ENCODE results near the gene MIXL1. TPM values are rescaled to one million over a fixed set of nuclear protein-coding genes. Genes with fewer than 3 reads are reported as not detected.
"Not testable (repeated sequence)": the region's sequence is repeated elsewhere in the genome, so short reads cannot be mapped to it uniquely, and the experiment has no call there.

The MIXL1 gene
- total RNA-seq, 1 experiment from 2014 or later, result not detected

DNA sequence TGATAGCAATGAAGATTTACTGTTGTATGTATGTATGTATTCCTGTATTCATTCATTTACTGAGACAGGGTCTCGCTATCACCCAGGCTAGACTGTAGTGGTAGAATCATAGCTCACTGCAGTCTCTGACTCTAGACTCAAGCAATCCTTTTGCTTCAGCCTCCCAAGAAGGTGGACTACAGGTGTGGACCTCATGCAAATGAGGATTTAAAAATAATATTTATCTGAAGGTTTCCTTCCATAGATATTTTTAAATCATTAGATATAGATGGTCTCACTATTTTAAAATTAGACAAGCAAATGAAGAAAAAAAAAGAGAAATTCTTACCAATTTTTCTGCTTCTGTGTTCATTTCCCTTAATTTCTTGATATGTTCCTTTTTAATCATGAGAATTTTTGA lies 27.0 kb downstream of the MIXL1 start:
- Histone ChIP-seq H3K27me3 (replicated peaks; ENCODE audit: control insufficient read depth, insufficient read depth, low read length) (no peaks in the 10 kb centered on the region), H3K4me1 (no peaks in the 10 kb centered on the region), H3K9me3 (no peaks in the 10 kb centered on the region), H3K4me3 (ENCODE audit: low read depth, low read length) (no peak overlapping the region), H3K36me3 (ENCODE audit: control insufficient read depth, insufficient read depth, low read length) (no peaks in the 10 kb centered on the region)
- POLR2A ChIA-PET, result no interaction called here
- BruUV-seq (replicated peaks), result no TSS peak
- Mint-ChIP-seq H3K27ac (ENCODE audit: unreplicated experiment) (no peak overlapping the region), H3K36me3 (ENCODE audit: insufficient read depth, unreplicated experiment) (peaks cover 23% of the 10 kb centered on the region), H3K9me3 (ENCODE audit: unreplicated experiment) (no peaks in the 10 kb centered on the region), H3K27me3 (ENCODE audit: insufficient read depth, unreplicated experiment) (no peaks in the 10 kb centered on the region), H3K4me3 (ENCODE audit: unreplicated experiment) (no peak overlapping the region), H3K4me1 (ENCODE audit: low read depth, unreplicated experiment) (no peaks in the 10 kb centered on the region)
- no peak for DNase-seq
- intact Hi-C loops (cut with micrococcal nuclease; ENCODE audit: unreplicated experiment), result no loop called here
- CTCF ChIA-PET, result no interaction called here
- TF ChIP-seq, protein P1, sequence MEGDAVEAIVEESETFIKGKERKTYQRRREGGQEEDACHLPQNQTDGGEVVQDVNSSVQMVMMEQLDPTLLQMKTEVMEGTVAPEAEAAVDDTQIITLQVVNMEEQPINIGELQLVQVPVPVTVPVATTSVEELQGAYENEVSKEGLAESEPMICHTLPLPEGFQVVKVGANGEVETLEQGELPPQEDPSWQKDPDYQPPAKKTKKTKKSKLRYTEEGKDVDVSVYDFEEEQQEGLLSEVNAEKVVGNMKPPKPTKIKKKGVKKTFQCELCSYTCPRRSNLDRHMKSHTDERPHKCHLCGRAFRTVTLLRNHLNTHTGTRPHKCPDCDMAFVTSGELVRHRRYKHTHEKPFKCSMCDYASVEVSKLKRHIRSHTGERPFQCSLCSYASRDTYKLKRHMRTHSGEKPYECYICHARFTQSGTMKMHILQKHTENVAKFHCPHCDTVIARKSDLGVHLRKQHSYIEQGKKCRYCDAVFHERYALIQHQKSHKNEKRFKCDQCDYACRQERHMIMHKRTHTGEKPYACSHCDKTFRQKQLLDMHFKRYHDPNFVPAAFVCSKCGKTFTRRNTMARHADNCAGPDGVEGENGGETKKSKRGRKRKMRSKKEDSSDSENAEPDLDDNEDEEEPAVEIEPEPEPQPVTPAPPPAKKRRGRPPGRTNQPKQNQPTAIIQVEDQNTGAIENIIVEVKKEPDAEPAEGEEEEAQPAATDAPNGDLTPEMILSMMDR (IDR thresholded peaks at IDR 0.05; ENCODE audit: insufficient read depth in 1 of 2, low read depth in 1 of 2, low read length in 1 of 2, severe bottlenecking in 1 of 2, unreplicated experiment in 1 of 2), result no peak

DNA sequence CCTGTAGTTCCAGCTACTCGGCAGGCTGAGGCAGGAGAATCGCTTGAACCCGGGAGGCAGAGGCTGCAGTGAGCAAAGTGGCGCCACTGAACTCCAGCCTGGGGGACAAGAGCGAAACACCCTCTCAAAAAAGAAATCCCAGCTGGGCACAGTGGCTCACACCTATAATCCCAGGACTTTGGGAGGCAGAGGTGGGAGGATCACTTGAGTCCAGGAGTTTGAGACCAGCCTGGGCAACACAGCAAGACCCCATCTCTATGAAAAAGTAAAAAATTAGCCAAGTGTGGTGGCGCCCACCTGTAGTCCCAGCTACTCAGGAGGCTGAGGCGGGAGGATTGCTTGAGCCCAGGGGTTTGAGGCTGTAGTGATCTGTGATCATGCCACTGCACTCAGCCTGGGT lies 29.4 kb downstream of the MIXL1 start:
- BruUV-seq (replicated peaks); H3K27me3 Mint-ChIP-seq (ENCODE audit: insufficient read depth, unreplicated experiment); H3K9me3 Mint-ChIP-seq (ENCODE audit: unreplicated experiment); intact Hi-C loops (cut with micrococcal nuclease; ENCODE audit: unreplicated experiment); H3K36me3 Mint-ChIP-seq (ENCODE audit: insufficient read depth, unreplicated experiment); H3K27me3 ChIP-seq (replicated peaks; ENCODE audit: control insufficient read depth, insufficient read depth, low read length); H3K4me1 Mint-ChIP-seq (ENCODE audit: low read depth, unreplicated experiment); DNase-seq; H3K9me3 ChIP-seq; H3K4me3 Mint-ChIP-seq (ENCODE audit: unreplicated experiment); H3K4me1 ChIP-seq; H3K4me3 ChIP-seq (ENCODE audit: low read depth, low read length); POLR2A ChIA-PET; H3K27ac Mint-ChIP-seq (ENCODE audit: unreplicated experiment); CTCF ChIA-PET; H3K36me3 ChIP-seq (ENCODE audit: control insufficient read depth, insufficient read depth, low read length): not testable (repeated sequence)

DNA sequence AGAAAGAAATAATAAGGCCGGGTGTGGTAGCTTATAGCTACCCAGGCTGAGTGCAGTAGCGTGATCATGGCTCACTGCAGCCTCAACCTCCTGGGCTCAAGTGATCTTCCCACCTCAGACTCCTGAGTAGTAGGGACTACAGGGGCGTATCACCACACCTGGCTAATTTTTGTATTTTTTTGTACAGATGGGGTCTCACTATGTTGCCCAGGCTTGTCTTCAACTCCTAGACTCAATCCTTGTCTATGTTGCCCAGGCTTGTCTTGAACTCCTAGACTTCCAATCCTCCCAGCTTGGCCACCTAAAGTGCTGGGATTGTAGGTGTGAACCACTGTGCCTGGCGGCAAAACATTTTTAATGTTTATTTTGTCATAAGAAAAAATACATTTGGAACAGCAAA lies 30.5 kb downstream of the MIXL1 start:
- no peaks in the 10 kb centered on the region for H3K27me3 ChIP-seq (replicated peaks; ENCODE audit: control insufficient read depth, insufficient read depth, low read length)
- CTCF ChIA-PET, result no interaction called here
- no peaks in the 10 kb centered on the region for H3K27me3 Mint-ChIP-seq (ENCODE audit: insufficient read depth, unreplicated experiment)
- H3K4me3 Mint-ChIP-seq (ENCODE audit: unreplicated experiment), result no peak overlapping the region
- no peak for DNase-seq
- no peaks in the 10 kb centered on the region for H3K36me3 ChIP-seq (ENCODE audit: control insufficient read depth, insufficient read depth, low read length)
- H3K36me3 Mint-ChIP-seq (ENCODE audit: insufficient read depth, unreplicated experiment), result peaks cover 7% of the 10 kb centered on the region
- no peaks in the 10 kb centered on the region for H3K4me1 ChIP-seq
- POLR2A ChIA-PET, result no interaction called here
- no peaks in the 10 kb centered on the region for H3K9me3 Mint-ChIP-seq (ENCODE audit: unreplicated experiment)
- intact Hi-C loops (cut with micrococcal nuclease; ENCODE audit: unreplicated experiment), result no loop called here
- no peaks in the 10 kb centered on the region for H3K4me1 Mint-ChIP-seq (ENCODE audit: low read depth, unreplicated experiment)
- H3K27ac Mint-ChIP-seq (ENCODE audit: unreplicated experiment), result no peak overlapping the region
- no TSS peak for BruUV-seq (replicated peaks)
- TF ChIP-seq, protein P1 (IDR thresholded peaks at IDR 0.05; ENCODE audit: insufficient read depth in 1 of 2, low read depth in 1 of 2, low read length in 1 of 2, severe bottlenecking in 1 of 2, unreplicated experiment in 1 of 2), result no peak
- H3K9me3 ChIP-seq, result no peaks in the 10 kb centered on the region
- no peak overlapping the region for H3K4me3 ChIP-seq (ENCODE audit: low read depth, low read length)

DNA sequence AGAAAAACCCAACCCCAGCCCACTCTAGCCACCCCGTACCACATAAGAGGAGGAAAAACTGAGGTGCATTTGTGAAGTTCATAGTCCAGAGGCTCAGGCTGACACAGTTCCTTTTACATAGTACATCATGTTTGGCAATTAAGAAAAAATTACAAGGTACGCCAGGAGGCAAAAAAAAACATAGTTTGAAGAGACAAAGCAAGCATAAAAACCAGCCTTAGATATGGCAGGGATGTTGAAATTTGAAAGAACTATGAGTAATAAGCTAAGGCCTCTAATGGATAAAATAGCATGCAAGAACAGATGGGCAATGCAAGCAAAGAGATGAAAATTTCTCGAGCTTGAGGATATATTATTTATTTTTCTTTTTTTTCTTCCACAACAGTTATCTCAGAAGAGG lies 31.9 kb downstream of the MIXL1 start:
- POLR2A ChIA-PET, result no interaction called here

More for the DNA sequence above, 31.9 kb downstream of the MIXL1 start:
- H3K9me3 Mint-ChIP-seq (ENCODE audit: unreplicated experiment), result no peaks in the 10 kb centered on the region
- TF ChIP-seq, protein P1 (IDR thresholded peaks at IDR 0.05; ENCODE audit: insufficient read depth in 1 of 2, low read depth in 1 of 2, low read length in 1 of 2, severe bottlenecking in 1 of 2, unreplicated experiment in 1 of 2), result no peak
- no peak overlapping the region for H3K27ac Mint-ChIP-seq (ENCODE audit: unreplicated experiment)
- no peak overlapping the region for H3K4me3 Mint-ChIP-seq (ENCODE audit: unreplicated experiment)
- H3K4me1 Mint-ChIP-seq (ENCODE audit: low read depth, unreplicated experiment), result no peaks in the 10 kb centered on the region
- Histone ChIP-seq H3K36me3 (ENCODE audit: control insufficient read depth, insufficient read depth, low read length) (no peaks in the 10 kb centered on the region), H3K4me1 (no peaks in the 10 kb centered on the region), H3K9me3 (no peaks in the 10 kb centered on the region), H3K4me3 (ENCODE audit: low read depth, low read length) (no peak overlapping the region), H3K27me3 (replicated peaks; ENCODE audit: control insufficient read depth, insufficient read depth, low read length) (no peaks in the 10 kb centered on the region)
- no TSS peak for BruUV-seq (replicated peaks)
- intact Hi-C loops (cut with micrococcal nuclease; ENCODE audit: unreplicated experiment), result no loop called here
- H3K27me3 Mint-ChIP-seq (ENCODE audit: insufficient read depth, unreplicated experiment), result no peaks in the 10 kb centered on the region
- H3K36me3 Mint-ChIP-seq (ENCODE audit: insufficient read depth, unreplicated experiment), result peaks cover 9% of the 10 kb centered on the region
- CTCF ChIA-PET, result interaction anchor here (0.7 kb wide), 1 partner anchor 135 kb away, joined by 3 read pairs; no protein-coding TSS in a partner anchor
- DNase-seq, result no peak
